SK-N-MC (cell line): ENCODE data around the gene NRP1.

Source experiments
- EZH2 ChIP-seq: fragments of 200-600 bp; sonication (generic); IDR thresholded peaks from one replicate; pipeline ENCODE4 v1.6.1; 2017; ENCODE audit warnings: antibody characterized with exemption
- FOXP2 ChIP-seq: optimal IDR thresholded peaks from 2 replicates; pipeline ENCODE3; 2011; ENCODE audit warnings: mild to moderate bottlenecking, moderate library complexity; ENCODE audit not compliant: insufficient read depth; ENCODE audit errors: extremely low read length, control extremely low read depth

DNA sequence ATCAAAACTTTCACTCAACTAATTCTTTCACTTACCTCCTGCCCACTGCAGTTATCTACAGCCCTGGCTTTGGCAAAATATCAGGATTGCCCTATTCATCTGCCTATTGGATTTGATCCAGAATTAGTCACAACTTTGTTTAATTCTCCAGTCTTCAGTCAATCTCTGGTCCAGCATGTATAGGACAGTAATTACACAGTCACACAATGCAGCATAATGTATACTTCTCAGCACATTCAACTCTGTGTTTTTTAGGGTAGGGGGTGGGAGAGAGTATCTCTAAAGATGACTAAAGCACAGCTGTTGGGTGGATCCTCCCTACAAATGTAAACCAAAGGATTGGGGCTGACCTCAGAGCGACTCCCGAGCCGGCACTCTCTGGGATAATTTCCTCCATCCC is 17.7 kb upstream of the NRP1 start:
- TF ChIP-seq FOXP2 (no peak), EZH2 (no peak)
